Fibroblast of skin of left quadriceps (primary cell): ENCODE data around the gene ACBD4.

Experiments used
- DNase-seq, 2 experiments: peaks; one replicate each; pipeline ENCODE4 v3.0.0-alpha.2; 2013; ENCODE audit warnings: low read depth in 2 of 2

ACBD4 gene

GRCh38 chr17:45155483-45155882, 20.0 kb downstream of the ACBD4 start:
- no peak for DNase-seq

- no peak for DNase-seq
These were observed 20.8 kb downstream of the ACBD4 start for GRCh38 chr17:45156242-45156641.

GRCh38 chr17:45160447-45161287, 25.2 kb downstream of the ACBD4 start:
- DNase-seq = no peak

GRCh38 chr17:45161288-45162024, 26.0 kb downstream of the ACBD4 start, which contains the start of gene HEXIM2:
HEXIM2 (plus strand) TSS chr17:45161875; CDS start chr17:45162794, 919 bp downstream.
- peak; percentile 100 for DNase-seq

- no peak for DNase-seq
These were observed 26.7 kb downstream of the ACBD4 start for GRCh38 chr17:45162025-45162687.

GRCh38 chr17:45164734-45165269, 29.3 kb downstream of the ACBD4 start:
- no peak for DNase-seq

GRCh38 chr17:45168991-45169752, 33.7 kb downstream of the ACBD4 start:
- DNase-seq = no peak

GRCh38 chr17:45170280-45170930, 34.9 kb downstream of the ACBD4 start:
- no peak for DNase-seq

- DNase-seq = no peak
These were observed 35.4 kb downstream of the ACBD4 start for GRCh38 chr17:45170931-45171337.

- DNase-seq = no peak
These were observed 36.1 kb downstream of the ACBD4 start for GRCh38 chr17:45171338-45172231.

GRCh38 chr17:45172232-45172540, 36.7 kb downstream of the ACBD4 start:
- no peak for DNase-seq

GRCh38 chr17:45172541-45173286, 37.2 kb downstream of the ACBD4 start:
- DNase-seq = peak in 1 of 2 experiments; percentile 68

GRCh38 chr17:45175759-45176115, 40.2 kb downstream of the ACBD4 start:
- no peak for DNase-seq

GRCh38 chr17:45177563-45177962, 42.1 kb downstream of the ACBD4 start:
- DNase-seq = no peak

GRCh38 chr17:45184144-45184543, 48.7 kb downstream of the ACBD4 start:
- no peak for DNase-seq

- DNase-seq = no peak
These were observed 51.4 kb downstream of the ACBD4 start for GRCh38 chr17:45186801-45187354.

GRCh38 chr17:45189009-45189408, 53.5 kb downstream of the ACBD4 start:
- DNase-seq = no peak

- DNase-seq = no peak
These were observed 55.2 kb downstream of the ACBD4 start for GRCh38 chr17:45190503-45191255.
